NCI-H748 (cell line): Measurements from ENCODE around the gene CD53.

Experiments used
- DNase-seq: peaks from one replicate; lab custom pipeline; 2025; ENCODE audit not compliant: unreplicated experiment; lab: John Stamatoyannopoulos, UW

CD53 gene

GRCh38 chr1:110875216-110875731 lies 2.3 kb downstream of the CD53 start:
- DNase-seq, result no peak

- no peak for DNase-seq
These were observed 3.9 kb downstream of the CD53 start for GRCh38 chr1:110876748-110877341.

- DNase-seq, result no peak
These were observed 4.4 kb downstream of the CD53 start for GRCh38 chr1:110877364-110877763.

- DNase-seq, result no peak
These were observed 4.8 kb downstream of the CD53 start for GRCh38 chr1:110877776-110878175.

GRCh38 chr1:110878591-110878990 lies 5.6 kb downstream of the CD53 start:
- DNase-seq, result no peak

GRCh38 chr1:110878993-110879392 lies 6.0 kb downstream of the CD53 start:
- no peak for DNase-seq

GRCh38 chr1:110879758-110880606 lies 7.0 kb downstream of the CD53 start:
- DNase-seq, result no peak

GRCh38 chr1:110880708-110881374 lies 7.9 kb downstream of the CD53 start:
- DNase-seq, result no peak

- DNase-seq, result no peak
These were observed 15.1 kb downstream of the CD53 start for GRCh38 chr1:110888049-110888448.

GRCh38 chr1:110888641-110889040 lies 15.7 kb downstream of the CD53 start:
- no peak for DNase-seq

GRCh38 chr1:110890474-110891196 lies 17.7 kb downstream of the CD53 start:
- no peak for DNase-seq

- DNase-seq, result no peak
These were observed 21.1 kb downstream of the CD53 start for GRCh38 chr1:110893908-110894490.

GRCh38 chr1:110896090-110896489 lies 23.1 kb downstream of the CD53 start:
- no peak for DNase-seq

GRCh38 chr1:110897681-110898080 lies 24.7 kb downstream of the CD53 start:
- DNase-seq, result no peak

- no peak for DNase-seq
These were observed 25.9 kb downstream of the CD53 start for GRCh38 chr1:110898734-110899457.

- no peak for DNase-seq
These were observed 26.5 kb downstream of the CD53 start for GRCh38 chr1:110899458-110899843.

- DNase-seq, result no peak
These were observed 30.0 kb downstream of the CD53 start for GRCh38 chr1:110902820-110903463.

GRCh38 chr1:110903853-110904500 lies 31.0 kb downstream of the CD53 start:
- DNase-seq, result no peak

- no peak for DNase-seq
These were observed 39.8 kb downstream of the CD53 start for GRCh38 chr1:110912784-110913183.
